K562 (cell line): ENCODE data around the gene GPNMB. TPM values are rescaled to one million over a fixed set of nuclear protein-coding genes. Genes with fewer than 3 reads are reported as not detected.

ENCODE experiments used
- HIVEP1 ChIP-seq: fragments of 250-450 bp; sonication (Bioruptor Pico); IDR thresholded peaks from 2 replicates; pipeline ENCODE4 v1.4.0; 2020; ENCODE audit warnings: mild to moderate bottlenecking
- HMG20B ChIP-seq: fragments of 250-450 bp; sonication (Bioruptor Pico); IDR thresholded peaks from 2 replicates; pipeline ENCODE4 v1.5.0; 2021; ENCODE audit warnings: mild to moderate bottlenecking
- SAFB2 ChIP-seq: fragments of 200-400 bp; formaldehyde crosslinking; IDR thresholded peaks from 2 replicates; pipeline ENCODE4 v1.6.1; 2018; ENCODE audit warnings: borderline replicate concordance, low read length, low read depth, moderate library complexity; ENCODE audit not compliant: severe bottlenecking
- SMARCA5 ChIP-seq: fragments of 450-650 bp; IDR thresholded peaks from 2 replicates; pipeline ENCODE4 v1.6.1; 2016
- TCF7 ChIP-seq: sonication (generic); IDR thresholded peaks from 2 replicates; pipeline ENCODE4 v1.6.1; 2016; ENCODE audit warnings: antibody characterized with exemption, borderline replicate concordance
- ZKSCAN1 ChIP-seq: fragments of 150-350 bp; IDR thresholded peaks from 2 replicates; pipeline ENCODE4 v1.6.1; 2016; ENCODE audit warnings: low read depth, low read length
- ZNF197 ChIP-seq: fragments of 200-800 bp; sonication (Bioruptor generic); IDR thresholded peaks from 2 replicates; pipeline ENCODE4 v1.6.1; 2016; ENCODE audit warnings: low read depth, missing genetic modification characterization, missing compliant biosample characterization
- ZNF707 ChIP-seq: fragments of 250-450 bp; sonication (Bioruptor Pico); conservative IDR thresholded peaks from 2 replicates; pipeline ENCODE4 v1.8.0; 2022; ENCODE audit warnings: inconsistent platforms, mild to moderate bottlenecking, moderate library complexity
- ZNF717 ChIP-seq: fragments of 250-450 bp; sonication (Bioruptor Pico); IDR thresholded peaks from 2 replicates; pipeline ENCODE4 v1.5.0; 2021
- polyA plus RNA-seq, 8 experiments: library from polyadenylated mRNA; depleted of rRNA in 4 of 8; stranded (reverse) in 5 of 8; unstranded in 3 of 8; fragments of >200 nt; fragmentation: Nextera tagmentation in 2 of 8; fragmentation: Illumina TruSeq in 1 of 8; extraction: Ambion mirVana in 2 of 8; extraction: Trizol in 1 of 8; gene quantifications; 2 replicates each; pipeline versions ENCODE4 v1.2.1 to v1.2.3, GENCODE V29; 2011 to 2014; ENCODE audit warnings: inconsistent platforms in 1 of 8, missing spikeins in 1 of 8
- total RNA-seq, 7 experiments: library from RNA; depleted of rRNA in 6 of 7; stranded (reverse); fragments of >200 nt in 6 of 7; fragmentation: Illumina TruSeq in 2 of 7; extraction: Trizol in 2 of 7; gene quantifications; 2 replicates each; pipeline versions ENCODE4 v1.2.1 to v1.2.3, GENCODE V29; 2011 to 2021; ENCODE audit warnings: low replicate concordance in 1 of 7
- TF ChIP-seq, protein P1 (sequence below): fragments of 450-650 bp; formaldehyde crosslinking; conservative IDR thresholded peaks from 2 replicates; pipeline ENCODE4 v1.4.0; 2022; ENCODE audit warnings: mild to moderate bottlenecking, missing genetic modification characterization
- TF ChIP-seq, protein P2 (sequence below): fragments of 450-650 bp; formaldehyde crosslinking; IDR thresholded peaks from 2 replicates; pipeline ENCODE4 v1.4.0; 2022; ENCODE audit warnings: mild to moderate bottlenecking, moderate library complexity
- TF ChIP-seq, protein P3 (sequence below): fragments of 450-650 bp; formaldehyde crosslinking; IDR thresholded peaks from 2 replicates; pipeline ENCODE4 v1.4.0; 2022; ENCODE audit warnings: missing genetic modification characterization
- TF ChIP-seq, protein P4 (sequence below): fragments of 250-450 bp; sonication (Bioruptor Pico); IDR thresholded peaks from 2 replicates; pipeline ENCODE4 v1.4.0; 2020; ENCODE audit warnings: borderline replicate concordance
- TF ChIP-seq, protein P5 (sequence below): fragments of 250-450 bp; sonication (Bioruptor Pico); IDR thresholded peaks from 2 replicates; pipeline ENCODE4 v1.4.0; 2020; ENCODE audit warnings: mild to moderate bottlenecking, moderate library complexity, borderline replicate concordance
- TF ChIP-seq, protein P6 (sequence below): sonication (generic); formaldehyde crosslinking; IDR thresholded peaks from 2 replicates; pipeline ENCODE4 v1.8.0; 2022; ENCODE audit warnings: mild to moderate bottlenecking, missing genetic modification reagents, borderline replicate concordance

The GPNMB gene
- total and polyA plus RNA-seq, 9 of the 15 experiments (the other 6 are each of a cell fraction or from before 2014, with no cell fraction given): 0.15 to 0.72 (median 0.33) TPM

- TF ChIP-seq, protein P1, sequence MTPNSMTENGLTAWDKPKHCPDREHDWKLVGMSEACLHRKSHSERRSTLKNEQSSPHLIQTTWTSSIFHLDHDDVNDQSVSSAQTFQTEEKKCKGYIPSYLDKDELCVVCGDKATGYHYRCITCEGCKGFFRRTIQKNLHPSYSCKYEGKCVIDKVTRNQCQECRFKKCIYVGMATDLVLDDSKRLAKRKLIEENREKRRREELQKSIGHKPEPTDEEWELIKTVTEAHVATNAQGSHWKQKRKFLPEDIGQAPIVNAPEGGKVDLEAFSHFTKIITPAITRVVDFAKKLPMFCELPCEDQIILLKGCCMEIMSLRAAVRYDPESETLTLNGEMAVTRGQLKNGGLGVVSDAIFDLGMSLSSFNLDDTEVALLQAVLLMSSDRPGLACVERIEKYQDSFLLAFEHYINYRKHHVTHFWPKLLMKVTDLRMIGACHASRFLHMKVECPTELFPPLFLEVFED: peak; percentile 69; the same call in 1 of the 2 replicates
- TF ChIP-seq, protein P2, sequence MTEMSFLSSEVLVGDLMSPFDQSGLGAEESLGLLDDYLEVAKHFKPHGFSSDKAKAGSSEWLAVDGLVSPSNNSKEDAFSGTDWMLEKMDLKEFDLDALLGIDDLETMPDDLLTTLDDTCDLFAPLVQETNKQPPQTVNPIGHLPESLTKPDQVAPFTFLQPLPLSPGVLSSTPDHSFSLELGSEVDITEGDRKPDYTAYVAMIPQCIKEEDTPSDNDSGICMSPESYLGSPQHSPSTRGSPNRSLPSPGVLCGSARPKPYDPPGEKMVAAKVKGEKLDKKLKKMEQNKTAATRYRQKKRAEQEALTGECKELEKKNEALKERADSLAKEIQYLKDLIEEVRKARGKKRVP (CRISPR knock-in tag): 0 out of 2 replicates have a peak, but pooled peaks have one; percentile 40
- TF ChIP-seq, protein P3, sequence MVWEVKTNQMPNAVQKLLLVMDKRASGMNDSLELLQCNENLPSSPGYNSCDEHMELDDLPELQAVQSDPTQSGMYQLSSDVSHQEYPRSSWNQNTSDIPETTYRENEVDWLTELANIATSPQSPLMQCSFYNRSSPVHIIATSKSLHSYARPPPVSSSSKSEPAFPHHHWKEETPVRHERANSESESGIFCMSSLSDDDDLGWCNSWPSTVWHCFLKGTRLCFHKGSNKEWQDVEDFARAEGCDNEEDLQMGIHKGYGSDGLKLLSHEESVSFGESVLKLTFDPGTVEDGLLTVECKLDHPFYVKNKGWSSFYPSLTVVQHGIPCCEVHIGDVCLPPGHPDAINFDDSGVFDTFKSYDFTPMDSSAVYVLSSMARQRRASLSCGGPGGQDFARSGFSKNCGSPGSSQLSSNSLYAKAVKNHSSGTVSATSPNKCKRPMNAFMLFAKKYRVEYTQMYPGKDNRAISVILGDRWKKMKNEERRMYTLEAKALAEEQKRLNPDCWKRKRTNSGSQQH (CRISPR knock-in tag): no peak
- TF ChIP-seq ZKSCAN1 (no peak), ZNF717 (CRISPR knock-in tag) (no peak), ZNF197 (CRISPR knock-in tag) (0 out of 2 replicates have a peak, but pooled peaks have one; percentile 63), HMG20B (no peak), SAFB2 (no peak), SMARCA5 (no peak), HIVEP1 (no peak), TCF7 (no peak), ZNF707 (peak; percentile 72)
- TF ChIP-seq, protein P4, sequence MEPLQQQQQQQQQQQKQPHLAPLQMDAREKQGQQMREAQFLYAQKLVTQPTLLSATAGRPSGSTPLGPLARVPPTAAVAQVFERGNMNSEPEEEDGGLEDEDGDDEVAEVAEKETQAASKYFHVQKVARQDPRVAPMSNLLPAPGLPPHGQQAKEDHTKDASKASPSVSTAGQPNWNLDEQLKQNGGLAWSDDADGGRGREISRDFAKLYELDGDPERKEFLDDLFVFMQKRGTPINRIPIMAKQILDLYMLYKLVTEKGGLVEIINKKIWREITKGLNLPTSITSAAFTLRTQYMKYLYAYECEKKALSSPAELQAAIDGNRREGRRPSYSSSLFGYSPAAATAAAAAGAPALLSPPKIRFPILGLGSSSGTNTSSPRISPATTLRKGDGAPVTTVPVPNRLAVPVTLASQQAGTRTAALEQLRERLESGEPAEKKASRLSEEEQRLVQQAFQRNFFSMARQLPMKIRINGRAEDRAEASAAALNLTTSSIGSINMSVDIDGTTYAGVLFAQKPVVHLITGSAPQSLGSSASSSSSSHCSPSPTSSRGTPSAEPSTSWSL (CRISPR knock-in tag): no peak
- TF ChIP-seq, protein P5, sequence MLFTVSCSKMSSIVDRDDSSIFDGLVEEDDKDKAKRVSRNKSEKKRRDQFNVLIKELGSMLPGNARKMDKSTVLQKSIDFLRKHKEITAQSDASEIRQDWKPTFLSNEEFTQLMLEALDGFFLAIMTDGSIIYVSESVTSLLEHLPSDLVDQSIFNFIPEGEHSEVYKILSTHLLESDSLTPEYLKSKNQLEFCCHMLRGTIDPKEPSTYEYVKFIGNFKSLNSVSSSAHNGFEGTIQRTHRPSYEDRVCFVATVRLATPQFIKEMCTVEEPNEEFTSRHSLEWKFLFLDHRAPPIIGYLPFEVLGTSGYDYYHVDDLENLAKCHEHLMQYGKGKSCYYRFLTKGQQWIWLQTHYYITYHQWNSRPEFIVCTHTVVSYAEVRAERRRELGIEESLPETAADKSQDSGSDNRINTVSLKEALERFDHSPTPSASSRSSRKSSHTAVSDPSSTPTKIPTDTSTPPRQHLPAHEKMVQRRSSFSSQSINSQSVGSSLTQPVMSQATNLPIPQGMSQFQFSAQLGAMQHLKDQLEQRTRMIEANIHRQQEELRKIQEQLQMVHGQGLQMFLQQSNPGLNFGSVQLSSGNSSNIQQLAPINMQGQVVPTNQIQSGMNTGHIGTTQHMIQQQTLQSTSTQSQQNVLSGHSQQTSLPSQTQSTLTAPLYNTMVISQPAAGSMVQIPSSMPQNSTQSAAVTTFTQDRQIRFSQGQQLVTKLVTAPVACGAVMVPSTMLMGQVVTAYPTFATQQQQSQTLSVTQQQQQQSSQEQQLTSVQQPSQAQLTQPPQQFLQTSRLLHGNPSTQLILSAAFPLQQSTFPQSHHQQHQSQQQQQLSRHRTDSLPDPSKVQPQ (CRISPR knock-in tag): no peak
- TF ChIP-seq, protein P6, sequence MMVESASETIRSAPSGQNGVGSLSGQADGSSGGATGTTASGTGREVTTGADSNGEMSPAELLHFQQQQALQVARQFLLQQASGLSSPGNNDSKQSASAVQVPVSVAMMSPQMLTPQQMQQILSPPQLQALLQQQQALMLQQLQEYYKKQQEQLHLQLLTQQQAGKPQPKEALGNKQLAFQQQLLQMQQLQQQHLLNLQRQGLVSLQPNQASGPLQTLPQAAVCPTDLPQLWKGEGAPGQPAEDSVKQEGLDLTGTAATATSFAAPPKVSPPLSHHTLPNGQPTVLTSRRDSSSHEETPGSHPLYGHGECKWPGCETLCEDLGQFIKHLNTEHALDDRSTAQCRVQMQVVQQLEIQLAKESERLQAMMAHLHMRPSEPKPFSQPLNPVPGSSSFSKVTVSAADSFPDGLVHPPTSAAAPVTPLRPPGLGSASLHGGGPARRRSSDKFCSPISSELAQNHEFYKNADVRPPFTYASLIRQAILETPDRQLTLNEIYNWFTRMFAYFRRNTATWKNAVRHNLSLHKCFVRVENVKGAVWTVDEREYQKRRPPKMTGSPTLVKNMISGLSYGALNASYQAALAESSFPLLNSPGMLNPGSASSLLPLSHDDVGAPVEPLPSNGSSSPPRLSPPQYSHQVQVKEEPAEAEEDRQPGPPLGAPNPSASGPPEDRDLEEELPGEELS (CRISPR knock-in tag): no peak
These were observed 52.6 kb downstream of the GPNMB start, which contains the start of gene MALSU1 (continued) for GRCh38 chr7:23298885-23299769.
